H1 (cell line): ENCODE data around the gene CEP83. TPM values are rescaled to one million over a fixed set of nuclear protein-coding genes. Genes with fewer than 3 reads are reported as not detected.

Source experiments
- CTCF ChIA-PET: fragments of 300-600 bp; sonication (Branson Sonifier 250); formaldehyde crosslinking; loops from one replicate; lab custom pipeline; 2021; ENCODE audit not compliant: partially characterized antibody; lab: Charles Lee
- POLR2A ChIA-PET: fragments of 300-600 bp; sonication (Branson Sonifier 250); formaldehyde crosslinking; loops from one replicate; lab custom pipeline; 2021; ENCODE audit warnings: inconsistent platforms; ENCODE audit not compliant: partially characterized antibody; lab: Charles Lee
- DNase-seq, 2 experiments: peaks; one replicate each; pipeline versions ENCODE4 v3.0.0 to v3.0.0-alpha.2; 2010 to 2022; ENCODE audit warnings: low spot score in 2 of 2, low read depth in 1 of 2, mixed read lengths in 1 of 2
- FAIRE-seq: peaks from 2 replicates; lab custom pipeline; 2011; peaks lifted over from hg19 to GRCh38; lab: Jason Lieb, UNC
- H2AFZ ChIP-seq: 2 replicates; pipeline ENCODE4 v1.8.1; 2012; ENCODE audit warnings: low read length, inconsistent platforms
- H2AK5ac ChIP-seq: 2 replicates; pipeline ENCODE4 v1.6.1; 2013; ENCODE audit warnings: low read depth, low read length
- H2BK120ac ChIP-seq: replicated peaks from 2 replicates; pipeline ENCODE3; 2013; ENCODE audit warnings: low read depth, low read length, inconsistent platforms
- H2BK12ac ChIP-seq: 2 replicates; pipeline ENCODE4 v1.6.1; 2013; ENCODE audit warnings: low read depth, low read length
- H2BK15ac ChIP-seq: 2 replicates; pipeline ENCODE4 v1.6.1; 2013; ENCODE audit warnings: low read length
- H2BK20ac ChIP-seq: 2 replicates; pipeline ENCODE4 v1.6.1; 2013; ENCODE audit warnings: low read length
- H2BK5ac ChIP-seq: 2 replicates; pipeline ENCODE4 v1.6.1; 2013; ENCODE audit warnings: low read depth, low read length
- H3K14ac ChIP-seq: 2 replicates; pipeline ENCODE4 v1.6.1; 2013; ENCODE audit warnings: inconsistent platforms; ENCODE audit not compliant: insufficient read length
- H3K18ac ChIP-seq: 2 replicates; pipeline ENCODE4 v1.6.1; 2013; ENCODE audit warnings: low read length; ENCODE audit errors: extremely low read depth
- H3K23ac ChIP-seq: 2 replicates; pipeline ENCODE4 v1.6.1; 2013; ENCODE audit warnings: inconsistent platforms; ENCODE audit not compliant: insufficient read length
- H3K23me2 ChIP-seq: 2 replicates; pipeline ENCODE4 v1.6.1; 2013; ENCODE audit warnings: low read depth, low read length
- H3K27ac ChIP-seq: 2 replicates; pipeline ENCODE4 v1.6.1; 2011; ENCODE audit warnings: low read depth, low read length, inconsistent platforms
- H3K27me3 ChIP-seq, 4 experiments: replicated peaks in 1 of 4; 1 replicate in 1 of 4; 2 replicates in 3 of 4; pipeline versions ENCODE4 v1.6.1 to v1.8.1; 2011 to 2013; ENCODE audit warnings: low read length in 3 of 4, mild to moderate bottlenecking in 3 of 4, inconsistent platforms in 2 of 4, mixed read lengths in 2 of 4, moderate library complexity in 1 of 4; ENCODE audit not compliant: control insufficient read depth in 3 of 4, insufficient read depth in 3 of 4; ENCODE audit errors: extremely low read depth in 1 of 4
- H3K36me3 ChIP-seq, 4 experiments: 2 replicates each; pipeline versions ENCODE4 v1.6.1 to v1.8.1; 2011 to 2013; ENCODE audit warnings: mild to moderate bottlenecking in 4 of 4, low read length in 3 of 4, moderate library complexity in 2 of 4, control low read depth in 1 of 4, inconsistent platforms in 1 of 4; ENCODE audit not compliant: insufficient read depth in 4 of 4, control insufficient read depth in 2 of 4
- H3K4ac ChIP-seq: replicated peaks from 2 replicates; pipeline ENCODE3; 2013; ENCODE audit warnings: low read length, low read depth, mixed read lengths, inconsistent platforms; ENCODE audit not compliant: insufficient read length
- H3K4me1 ChIP-seq, 4 experiments: replicated peaks in 1 of 4; 1 replicate in 1 of 4; 2 replicates in 3 of 4; pipeline versions ENCODE4 v1.6.1 to v1.8.1; 2011 to 2013; ENCODE audit warnings: low read length in 3 of 4, inconsistent platforms in 2 of 4, mixed read lengths in 1 of 4; ENCODE audit not compliant: insufficient read depth in 4 of 4, control insufficient read depth in 3 of 4
- H3K4me2 ChIP-seq, 2 experiments: 2 replicates each; pipeline versions ENCODE4 v1.6.1 to v1.8.1; 2011 to 2013; ENCODE audit warnings: low read depth in 2 of 2, low read length in 2 of 2, control low read depth in 1 of 2, inconsistent platforms in 1 of 2, mild to moderate bottlenecking in 1 of 2; ENCODE audit not compliant: insufficient read depth in 1 of 2
- H3K4me3 ChIP-seq, 4 experiments: fragments of 200-600, 300-600 bp in 1 of 4; sonication (generic), shearing (Covaris generic), sonication (Bioruptor Twin) in 1 of 4; 2 replicates each; pipeline versions ENCODE4 v1.5.1 to v1.8.1; 2011 to 2016; ENCODE audit warnings: low read length in 4 of 4, low read depth in 3 of 4, control low read depth in 2 of 4, inconsistent platforms in 2 of 4, mild to moderate bottlenecking in 2 of 4, mixed read lengths in 1 of 4, moderate library complexity in 1 of 4; ENCODE audit not compliant: insufficient read depth in 2 of 4; ENCODE audit errors: extremely low read depth in 1 of 4
- H3K56ac ChIP-seq: replicated peaks from 2 replicates; pipeline ENCODE3; 2013; ENCODE audit warnings: low read depth, mild to moderate bottlenecking, mixed read lengths, low read length, inconsistent platforms; ENCODE audit not compliant: insufficient read length
- H3K79me1 ChIP-seq: 2 replicates; pipeline ENCODE4 v1.6.1; 2013; ENCODE audit warnings: low read depth, low read length, control low read depth
- H3K79me2 ChIP-seq, 2 experiments: 2 replicates each; pipeline versions ENCODE4 v1.6.1 to v1.8.1; 2012 to 2013; ENCODE audit warnings: low read length in 2 of 2, mild to moderate bottlenecking in 2 of 2, inconsistent platforms in 1 of 2; ENCODE audit not compliant: insufficient read depth in 2 of 2, control insufficient read depth in 1 of 2
- H3K9ac ChIP-seq, 4 experiments: replicated peaks in 1 of 4; 1 replicate in 1 of 4; 2 replicates in 3 of 4; pipeline versions ENCODE4 v1.6.1 to v1.8.1; 2011 to 2013; ENCODE audit warnings: low read depth in 3 of 4, low read length in 3 of 4, control low read depth in 2 of 4, mild to moderate bottlenecking in 2 of 4, moderate library complexity in 2 of 4, inconsistent platforms in 1 of 4; ENCODE audit errors: extremely low read depth in 1 of 4
- H3K9me3 ChIP-seq, 2 experiments: 2 replicates each; pipeline versions ENCODE4 v1.6.1 to v1.8.1; 2012 to 2013; ENCODE audit warnings: mild to moderate bottlenecking in 2 of 2, moderate library complexity in 2 of 2, control low read depth in 1 of 2, inconsistent platforms in 1 of 2, low read depth in 1 of 2, low read length in 1 of 2, mixed read lengths in 1 of 2; ENCODE audit not compliant: insufficient read depth in 2 of 2
- H4K20me1 ChIP-seq, 2 experiments: replicated peaks in 1 of 2; 2 replicates each; pipeline versions ENCODE3 to v1.8.1; 2011 to 2013; ENCODE audit warnings: inconsistent platforms in 2 of 2, low read length in 2 of 2, mild to moderate bottlenecking in 1 of 2; ENCODE audit not compliant: insufficient read depth in 2 of 2, control insufficient read depth in 1 of 2
- H4K5ac ChIP-seq: 2 replicates; pipeline ENCODE4 v1.6.1; 2013; ENCODE audit warnings: low read length, low read depth, mixed read lengths, inconsistent platforms; ENCODE audit not compliant: insufficient read length
- H4K8ac ChIP-seq: 2 replicates; pipeline ENCODE4 v1.8.0; 2013; ENCODE audit warnings: mild to moderate bottlenecking, moderate library complexity, low read length, inconsistent platforms; ENCODE audit not compliant: insufficient read depth; ENCODE audit errors: extremely low read depth
- H4K91ac ChIP-seq: replicated peaks from 2 replicates; pipeline ENCODE3; 2013; ENCODE audit warnings: low read length, mixed read lengths, inconsistent platforms; ENCODE audit not compliant: insufficient read length
- CHD1 ChIP-seq: IDR thresholded peaks from 2 replicates; pipeline ENCODE4 v1.6.1; 2012; ENCODE audit warnings: low read depth, low read length, improper control_type of control experiment
- CTBP2 ChIP-seq: IDR thresholded peaks from 2 replicates; pipeline ENCODE4 v1.7.0; 2011; ENCODE audit warnings: borderline replicate concordance, mild to moderate bottlenecking, moderate library complexity, mixed read lengths, low read length; ENCODE audit not compliant: insufficient read depth, insufficient read length
- MAFK ChIP-seq: IDR thresholded peaks from 2 replicates; pipeline ENCODE4 v1.6.1; 2012; ENCODE audit warnings: low read depth, mild to moderate bottlenecking, improper control_type of control experiment, low read length
- PHF8 ChIP-seq: fragments of 200-600 bp; sonication (generic); conservative IDR thresholded peaks from 2 replicates; pipeline ENCODE4 v1.7.1; 2012; ENCODE audit warnings: low read depth, mild to moderate bottlenecking, inconsistent platforms, low read length, moderate library complexity
- RBBP5 ChIP-seq: IDR thresholded peaks from 2 replicates; pipeline ENCODE4 v1.7.1; 2012; ENCODE audit warnings: low read depth, mild to moderate bottlenecking, inconsistent platforms, low read length, moderate library complexity, borderline replicate concordance
- RNF2 ChIP-seq: fragments of 200-900, 300-1000 bp; sonication (generic); IDR thresholded peaks from 2 replicates; pipeline ENCODE4 v1.7.1; 2016; ENCODE audit warnings: borderline replicate concordance, low read depth, mild to moderate bottlenecking, antibody characterized with exemption, low read length; ENCODE audit not compliant: poor library complexity, severe bottlenecking; ENCODE audit errors: missing control alignments
- SUZ12 ChIP-seq: fragments of 200-600 bp; sonication (generic); IDR thresholded peaks from 2 replicates; pipeline ENCODE4 v1.6.1; 2012; ENCODE audit warnings: mild to moderate bottlenecking, inconsistent platforms, low read length, moderate library complexity, mixed read lengths
- TCF12 ChIP-seq: IDR thresholded peaks from 2 replicates; pipeline ENCODE4 v1.6.1; 2011; ENCODE audit warnings: low read depth, mild to moderate bottlenecking, low read length
- WGBS, 2 experiments: shearing (Covaris generic) in 1 of 2; methylation state at CpG; one replicate each; pipeline versions ENCODE4 v1.1.6 to v1.1.7; 2013 to 2015; ENCODE audit warnings: low lambda C conversion rate in 2 of 2, mixed read lengths in 2 of 2, inconsistent platforms in 1 of 2, low coverage in 1 of 2, missing lambda C conversion rate in 1 of 2; ENCODE audit not compliant: insufficient replicate concordance in 2 of 2, insufficient coverage in 1 of 2, insufficient read length in 1 of 2; ENCODE audit errors: extremely low coverage in 1 of 2, missing lambda C conversion rate in 1 of 2; 5-methylcytosine and 5-hydroxymethylcytosine counted together
- polyA plus RNA-seq, 7 experiments: library from polyadenylated mRNA; depleted of rRNA in 3 of 7; stranded (reverse) in 5 of 7; unstranded in 2 of 7; fragments of >200 nt in 5 of 7; fragments of 200-250 nt in 2 of 7; gene quantifications; 1 replicate in 5 of 7; 2 replicates in 1 of 7; 4 replicates in 1 of 7; pipeline versions ENCODE4 v1.2.1 to v1.2.3, GENCODE V29; 2011 to 2013; ENCODE audit warnings: missing spikeins in 2 of 7, mixed read lengths in 2 of 7
- total RNA-seq: library from RNA; stranded (reverse); fragmentation: NEBNext Ultra II Directional; extraction: Animal tissue kit (Norgen Biotek cat#: 25700); gene quantifications from 2 replicates; pipeline ENCODE4 v1.2.1, GENCODE V29; 2021

Gene CEP83
- total and polyA plus RNA-seq, 2 of the 8 experiments (the other 6 are each of a cell fraction or from before 2014, with no cell fraction given), result 6.0 to 25.8 TPM

DNA sequence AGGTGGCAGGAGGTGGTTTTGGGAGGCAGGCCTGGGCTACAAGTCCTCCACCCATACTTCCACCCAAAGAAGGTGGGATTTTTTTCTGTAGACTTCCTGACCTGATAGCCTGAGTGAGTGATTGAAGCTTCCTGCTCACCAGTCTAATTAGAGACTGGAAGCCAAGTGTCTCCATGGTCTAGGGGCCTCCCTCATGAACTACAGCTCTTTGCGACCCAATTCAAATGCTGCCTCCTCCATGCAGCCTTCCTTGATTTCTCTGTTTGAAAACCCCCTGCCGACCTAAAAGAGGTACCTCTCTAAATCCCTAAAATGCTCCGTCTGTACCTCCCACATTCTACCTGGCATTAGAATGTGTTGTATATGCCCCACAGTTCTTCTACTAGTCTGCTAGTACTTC is 186.4 kb downstream of the CEP83 start:
- Histone ChIP-seq H4K20me1 (no peaks in the 10 kb centered on the region), H3K79me2 (no peaks in the 10 kb centered on the region), H3K4me2 (no peak overlapping the region), H2BK12ac (no peak overlapping the region), H2BK15ac (no peak overlapping the region), H2AFZ (no peak overlapping the region), H3K36me3 (no peaks in the 10 kb centered on the region), H3K18ac (no peak overlapping the region), H3K4me3 (no peak overlapping the region), H3K9ac (no peak overlapping the region), H3K23me2 (no peaks in the 10 kb centered on the region), H3K23ac (no peak overlapping the region), H3K27ac (no peak overlapping the region), H4K8ac (no peak overlapping the region), H4K91ac (no peak overlapping the region), H3K27me3 (no peaks in the 10 kb centered on the region), H2BK120ac (no peak overlapping the region), H3K56ac (no peak overlapping the region), H4K5ac (no peak overlapping the region), H3K9me3 (no peaks in the 10 kb centered on the region), H3K79me1 (no peaks in the 10 kb centered on the region), H3K14ac (no peak overlapping the region), H2BK5ac (no peak overlapping the region), H2BK20ac (no peak overlapping the region), H3K4ac (no peak overlapping the region), H2AK5ac (no peak overlapping the region), H3K4me1 (no peaks in the 10 kb centered on the region)
- CTCF ChIA-PET, result interaction anchor here (1.2 to 2.2 kb wide), 2 partner anchors 50 to 138 kb away, joined by 3 to 5 read pairs; no protein-coding TSS in a partner anchor
- POLR2A ChIA-PET, result interaction anchor here (1.2 to 1.5 kb wide), 2 partner anchors 12 to 32 kb away, joined by 3 to 4 read pairs; no protein-coding TSS in a partner anchor
- TF ChIP-seq MAFK (no peak), RBBP5 (no peak), RNF2 (no peak), TCF12 (no peak), PHF8 (no peak), CHD1 (no peak), SUZ12 (no peak), CTBP2 (no peak)
- 96% methylated on average over 3 of the region's 3 CpGs; no CpG with 5 or more reads in 1 of the 2 experiments for WGBS, 2 experiments
- FAIRE-seq, result no peak
- no peak for DNase-seq
